Measurements from ENCODE around the gene OGFRL1.
A peak's percentile ranks its signal among the peaks of the same experiment; 100 is the strongest.

OGFRL1 gene

DNA sequence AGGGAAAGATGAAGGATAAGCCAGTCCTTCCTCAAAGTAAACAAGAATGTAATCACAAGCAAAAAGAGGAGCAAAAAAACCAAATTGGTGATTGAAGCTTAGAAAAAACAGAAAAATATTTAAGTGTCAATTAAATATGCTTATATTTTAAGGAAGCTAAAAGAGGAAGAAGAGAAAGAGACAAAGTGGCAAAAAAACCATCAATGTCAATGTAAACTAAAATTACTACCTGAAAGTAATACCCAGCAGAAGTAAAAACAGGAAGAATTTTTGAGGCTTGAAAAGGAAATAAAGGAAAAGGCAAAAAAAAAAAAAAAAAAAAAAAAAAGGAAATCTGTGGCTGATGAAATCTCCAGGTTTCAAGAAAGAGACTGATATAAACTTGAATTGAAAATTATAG lies 36.2 kb upstream of the OGFRL1 start:
- no peak for ATAC-seq
- no peak for TF ChIP-seq ZC3H10 (CRISPR knock-in tag; IDR thresholded peaks at IDR 0.05)
- no peak for TF ChIP-seq CSDC2 (CRISPR knock-in tag; IDR thresholded peaks at IDR 0.05)
- TF ChIP-seq SNAI2 (CRISPR knock-in tag; IDR thresholded peaks at IDR 0.05): no peak
- no peak for TF ChIP-seq ZNF8 (CRISPR knock-in tag; IDR thresholded peaks at IDR 0.05)
- TF ChIP-seq ZNF565 (CRISPR knock-in tag; conservative IDR thresholded peaks at IDR 0.05; ENCODE audit: low read depth): no peak
- no peak for TF ChIP-seq TCF4 (CRISPR knock-in tag; IDR thresholded peaks at IDR 0.05; ENCODE audit: borderline replicate concordance)
- TF ChIP-seq TOX (CRISPR knock-in tag; IDR thresholded peaks at IDR 0.05; ENCODE audit: borderline replicate concordance): no peak
- no peak for TF ChIP-seq ESRRG (CRISPR knock-in tag; IDR thresholded peaks at IDR 0.05)
- TF ChIP-seq RARB (CRISPR knock-in tag; IDR thresholded peaks at IDR 0.05): no peak
- TF ChIP-seq ARNTL (CRISPR knock-in tag; IDR thresholded peaks at IDR 0.05; ENCODE audit: borderline replicate concordance, low read depth): no peak

DNA sequence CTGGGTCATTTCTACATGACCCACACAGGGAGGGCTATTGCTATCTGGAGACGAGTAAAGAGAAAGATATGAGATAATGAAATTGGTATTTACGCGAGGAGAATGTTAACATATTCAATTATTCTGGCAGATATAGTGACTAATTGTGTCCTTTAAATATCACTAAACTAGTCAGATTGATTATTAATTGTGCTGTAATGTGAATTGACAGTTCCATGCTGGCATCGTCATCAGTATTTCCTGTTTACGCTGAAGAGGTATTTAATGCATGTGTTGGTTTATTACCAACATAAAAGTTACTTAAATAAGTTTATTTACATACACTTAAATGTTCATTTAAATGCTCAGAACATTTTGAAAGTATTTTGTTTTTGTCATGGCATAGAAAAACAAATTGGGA lies 35.7 kb upstream of the OGFRL1 start:
- TF ChIP-seq, protein P1, sequence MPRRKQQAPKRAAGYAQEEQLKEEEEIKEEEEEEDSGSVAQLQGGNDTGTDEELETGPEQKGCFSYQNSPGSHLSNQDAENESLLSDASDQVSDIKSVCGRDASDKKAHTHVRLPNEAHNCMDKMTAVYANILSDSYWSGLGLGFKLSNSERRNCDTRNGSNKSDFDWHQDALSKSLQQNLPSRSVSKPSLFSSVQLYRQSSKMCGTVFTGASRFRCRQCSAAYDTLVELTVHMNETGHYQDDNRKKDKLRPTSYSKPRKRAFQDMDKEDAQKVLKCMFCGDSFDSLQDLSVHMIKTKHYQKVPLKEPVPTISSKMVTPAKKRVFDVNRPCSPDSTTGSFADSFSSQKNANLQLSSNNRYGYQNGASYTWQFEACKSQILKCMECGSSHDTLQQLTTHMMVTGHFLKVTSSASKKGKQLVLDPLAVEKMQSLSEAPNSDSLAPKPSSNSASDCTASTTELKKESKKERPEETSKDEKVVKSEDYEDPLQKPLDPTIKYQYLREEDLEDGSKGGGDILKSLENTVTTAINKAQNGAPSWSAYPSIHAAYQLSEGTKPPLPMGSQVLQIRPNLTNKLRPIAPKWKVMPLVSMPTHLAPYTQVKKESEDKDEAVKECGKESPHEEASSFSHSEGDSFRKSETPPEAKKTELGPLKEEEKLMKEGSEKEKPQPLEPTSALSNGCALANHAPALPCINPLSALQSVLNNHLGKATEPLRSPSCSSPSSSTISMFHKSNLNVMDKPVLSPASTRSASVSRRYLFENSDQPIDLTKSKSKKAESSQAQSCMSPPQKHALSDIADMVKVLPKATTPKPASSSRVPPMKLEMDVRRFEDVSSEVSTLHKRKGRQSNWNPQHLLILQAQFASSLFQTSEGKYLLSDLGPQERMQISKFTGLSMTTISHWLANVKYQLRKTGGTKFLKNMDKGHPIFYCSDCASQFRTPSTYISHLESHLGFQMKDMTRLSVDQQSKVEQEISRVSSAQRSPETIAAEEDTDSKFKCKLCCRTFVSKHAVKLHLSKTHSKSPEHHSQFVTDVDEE (CRISPR knock-in tag; IDR thresholded peaks at IDR 0.05): no peak
- TF ChIP-seq ZNF70 (CRISPR knock-in tag; IDR thresholded peaks at IDR 0.05) (no peak), CSDC2 (CRISPR knock-in tag; IDR thresholded peaks at IDR 0.05) (no peak), GLIS3 (CRISPR knock-in tag; IDR thresholded peaks at IDR 0.05) (no peak), ESRRG (CRISPR knock-in tag; IDR thresholded peaks at IDR 0.05) (no peak), ZC3H10 (CRISPR knock-in tag; IDR thresholded peaks at IDR 0.05) (no peak), CREB5 (CRISPR knock-in tag; IDR thresholded peaks at IDR 0.05; ENCODE audit: low read depth) (no peak), POU6F1 (CRISPR knock-in tag; IDR thresholded peaks at IDR 0.05; ENCODE audit: borderline replicate concordance, low read depth) (no peak), OSR1 (CRISPR knock-in tag; IDR thresholded peaks at IDR 0.05) (no peak), PPARA (CRISPR knock-in tag; IDR thresholded peaks at IDR 0.05; ENCODE audit: borderline replicate concordance) (no peak), ZNF565 (CRISPR knock-in tag; conservative IDR thresholded peaks at IDR 0.05; ENCODE audit: low read depth) (no peak)
- ATAC-seq: no peak

DNA sequence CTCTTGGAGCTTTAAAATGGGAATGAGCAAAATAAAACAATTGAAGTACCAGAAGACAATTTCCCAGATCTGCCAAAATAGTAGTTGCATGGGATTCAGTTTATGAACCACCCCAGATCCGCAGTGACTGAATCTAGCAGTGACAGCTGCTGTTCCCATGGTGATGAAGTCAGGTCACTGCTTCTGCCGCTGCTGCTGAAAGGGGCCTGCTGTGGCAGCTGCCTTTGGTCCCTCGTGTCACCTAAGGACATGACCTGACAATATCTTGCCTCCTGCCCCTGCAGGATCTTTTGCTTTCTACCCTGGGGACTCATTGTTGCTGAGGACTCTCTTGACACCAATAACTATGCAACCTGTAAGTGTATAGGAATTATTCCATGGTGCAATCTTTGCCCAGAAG lies 34.3 kb upstream of the OGFRL1 start:
- ATAC-seq: peak; percentile 25; the same call in 1 of the 3 replicates
- TF ChIP-seq OSR1 (CRISPR knock-in tag; IDR thresholded peaks at IDR 0.05): no peak
- TF ChIP-seq CSDC2 (CRISPR knock-in tag; IDR thresholded peaks at IDR 0.05): no peak
- TF ChIP-seq, protein P2, sequence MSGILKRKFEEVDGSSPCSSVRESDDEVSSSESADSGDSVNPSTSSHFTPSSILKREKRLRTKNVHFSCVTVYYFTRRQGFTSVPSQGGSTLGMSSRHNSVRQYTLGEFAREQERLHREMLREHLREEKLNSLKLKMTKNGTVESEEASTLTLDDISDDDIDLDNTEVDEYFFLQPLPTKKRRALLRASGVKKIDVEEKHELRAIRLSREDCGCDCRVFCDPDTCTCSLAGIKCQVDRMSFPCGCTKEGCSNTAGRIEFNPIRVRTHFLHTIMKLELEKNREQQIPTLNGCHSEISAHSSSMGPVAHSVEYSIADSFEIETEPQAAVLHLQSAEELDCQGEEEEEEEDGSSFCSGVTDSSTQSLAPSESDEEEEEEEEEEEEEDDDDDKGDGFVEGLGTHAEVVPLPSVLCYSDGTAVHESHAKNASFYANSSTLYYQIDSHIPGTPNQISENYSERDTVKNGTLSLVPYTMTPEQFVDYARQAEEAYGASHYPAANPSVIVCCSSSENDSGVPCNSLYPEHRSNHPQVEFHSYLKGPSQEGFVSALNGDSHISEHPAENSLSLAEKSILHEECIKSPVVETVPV (CRISPR knock-in tag; IDR thresholded peaks at IDR 0.05): no peak
- TF ChIP-seq ZNF565 (CRISPR knock-in tag; conservative IDR thresholded peaks at IDR 0.05; ENCODE audit: low read depth): no peak
- TF ChIP-seq PPARA (CRISPR knock-in tag; IDR thresholded peaks at IDR 0.05; ENCODE audit: borderline replicate concordance): no peak
- TF ChIP-seq ZFP3 (CRISPR knock-in tag; IDR thresholded peaks at IDR 0.05): no peak
- no peak for TF ChIP-seq RARB (CRISPR knock-in tag; IDR thresholded peaks at IDR 0.05)
- no peak for TF ChIP-seq ZNF8 (CRISPR knock-in tag; IDR thresholded peaks at IDR 0.05)
- no peak for TF ChIP-seq ZFP30 (CRISPR knock-in tag; IDR thresholded peaks at IDR 0.05)
- TF ChIP-seq TCF4 (CRISPR knock-in tag; IDR thresholded peaks at IDR 0.05; ENCODE audit: borderline replicate concordance): no peak
- TF ChIP-seq, protein P1 (CRISPR knock-in tag; IDR thresholded peaks at IDR 0.05): no peak
- TF ChIP-seq TOX (CRISPR knock-in tag; IDR thresholded peaks at IDR 0.05; ENCODE audit: borderline replicate concordance): no peak
- no peak for TF ChIP-seq GLIS3 (CRISPR knock-in tag; IDR thresholded peaks at IDR 0.05)
- no peak for TF ChIP-seq PATZ1 (CRISPR knock-in tag; IDR thresholded peaks at IDR 0.05; ENCODE audit: borderline replicate concordance)
- no peak for TF ChIP-seq ZC3H10 (CRISPR knock-in tag; IDR thresholded peaks at IDR 0.05)
- TF ChIP-seq ZNF70 (CRISPR knock-in tag; IDR thresholded peaks at IDR 0.05): no peak

All from SK-N-SH treated with all-trans-retinoic acid at 6 μM for 48 hours (cell line).